GM13976 (cell line): Measurements from ENCODE around the gene RAD51B.
"Not testable (repeated sequence)": the region's sequence is repeated elsewhere in the genome, so short reads cannot be mapped to it uniquely, and the experiment has no call there.

Experiments
- DNase-seq: peaks from one replicate; pipeline ENCODE4 v3.0.0; 2012; ENCODE audit warnings: low spot score
- CTCF ChIP-seq: IDR thresholded peaks from 2 replicates; pipeline ENCODE4 v1.5.1; 2012; ENCODE audit warnings: borderline replicate concordance, mild to moderate bottlenecking; ENCODE audit not compliant: insufficient read depth; ENCODE audit errors: extremely low read depth, missing control alignments, control extremely low read depth
- in situ Hi-C: fragments of 300-500 bp; cut with MboI; formaldehyde crosslinking; loops from one replicate; pipeline ENCODE4 v1.12.0; 2022; ENCODE audit warnings: low sequenced_read_pairs, mixed read lengths, inconsistent platforms; ENCODE audit not compliant: unreplicated experiment

RAD51B gene

DNA sequence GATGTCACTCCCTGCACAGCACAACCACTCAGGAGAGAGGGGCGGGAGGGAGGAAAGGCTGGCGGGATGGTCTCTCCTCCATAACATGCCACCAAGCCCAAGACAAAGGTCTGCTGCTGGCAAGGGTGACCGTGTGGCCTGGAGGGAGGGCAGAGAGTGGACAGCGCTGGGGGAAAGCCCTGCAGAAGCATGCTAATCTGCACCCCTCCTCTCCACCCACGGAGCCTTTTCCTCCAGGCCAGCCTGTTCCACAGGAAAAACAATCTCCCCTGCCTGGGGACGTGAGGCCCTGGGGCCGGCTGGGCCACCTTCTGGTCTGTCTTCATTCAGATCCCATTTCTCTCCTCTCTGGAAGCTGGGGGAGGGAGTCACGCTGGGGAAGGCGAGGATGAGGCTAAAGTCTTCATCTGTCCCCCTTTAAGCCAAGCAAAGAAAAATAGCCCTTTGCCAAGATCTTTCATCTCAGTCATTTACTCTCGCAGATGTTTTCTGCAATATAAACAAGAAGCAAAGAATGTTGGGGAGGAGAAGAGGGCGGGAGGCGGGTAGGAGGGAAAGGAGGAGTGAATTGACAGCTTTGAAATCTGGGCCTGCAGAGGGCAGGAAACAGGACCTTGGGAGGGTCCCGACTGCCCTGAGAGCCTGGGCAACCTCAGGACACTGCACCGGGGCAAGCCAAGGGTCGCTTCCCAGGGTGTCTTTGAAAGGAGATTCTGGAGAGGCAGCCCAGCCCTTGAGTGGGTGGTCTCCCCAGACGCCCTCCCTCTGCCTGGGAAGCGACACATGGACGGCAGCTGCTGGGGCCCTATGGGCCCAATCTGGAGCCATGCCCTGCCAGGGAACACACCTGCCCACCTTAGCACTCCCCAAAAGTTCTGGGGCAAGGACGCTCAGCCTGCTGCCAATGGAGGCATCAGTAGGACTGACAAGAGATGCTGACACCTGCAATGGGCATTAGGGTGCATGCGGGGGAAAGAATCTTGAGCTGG lies 839.7 kb downstream of the RAD51B start:
- no peak for DNase-seq
- no peak for TF ChIP-seq CTCF
- in situ Hi-C loops: loop anchor here (25.0 kb wide), 1 partner anchor 397 kb away; no protein-coding TSS in a partner anchor

DNA sequence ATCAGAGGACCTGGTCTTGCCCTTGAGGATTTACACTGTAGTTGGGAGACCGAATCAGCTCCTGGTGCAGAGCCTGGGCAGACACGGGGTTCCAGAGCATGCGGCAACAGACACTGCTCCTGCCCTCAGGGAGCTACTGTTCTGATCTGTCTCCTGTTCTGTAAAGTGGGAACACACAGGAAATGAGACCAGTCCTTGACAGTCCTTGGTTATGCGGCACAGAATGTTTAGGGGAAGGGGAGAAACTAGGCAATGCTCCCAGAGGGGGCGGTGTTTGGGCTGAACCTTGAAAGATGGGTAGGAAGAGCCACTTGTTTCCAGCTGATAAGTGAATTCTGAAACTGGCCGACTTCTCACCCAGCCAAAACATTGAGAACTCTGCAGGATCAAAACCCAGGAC lies 840.9 kb downstream of the RAD51B start:
- DNase-seq: no peak
- in situ Hi-C loops: loop anchor here (25.0 kb wide), 1 partner anchor 398 kb away; no protein-coding TSS in a partner anchor
- TF ChIP-seq CTCF: no peak

DNA sequence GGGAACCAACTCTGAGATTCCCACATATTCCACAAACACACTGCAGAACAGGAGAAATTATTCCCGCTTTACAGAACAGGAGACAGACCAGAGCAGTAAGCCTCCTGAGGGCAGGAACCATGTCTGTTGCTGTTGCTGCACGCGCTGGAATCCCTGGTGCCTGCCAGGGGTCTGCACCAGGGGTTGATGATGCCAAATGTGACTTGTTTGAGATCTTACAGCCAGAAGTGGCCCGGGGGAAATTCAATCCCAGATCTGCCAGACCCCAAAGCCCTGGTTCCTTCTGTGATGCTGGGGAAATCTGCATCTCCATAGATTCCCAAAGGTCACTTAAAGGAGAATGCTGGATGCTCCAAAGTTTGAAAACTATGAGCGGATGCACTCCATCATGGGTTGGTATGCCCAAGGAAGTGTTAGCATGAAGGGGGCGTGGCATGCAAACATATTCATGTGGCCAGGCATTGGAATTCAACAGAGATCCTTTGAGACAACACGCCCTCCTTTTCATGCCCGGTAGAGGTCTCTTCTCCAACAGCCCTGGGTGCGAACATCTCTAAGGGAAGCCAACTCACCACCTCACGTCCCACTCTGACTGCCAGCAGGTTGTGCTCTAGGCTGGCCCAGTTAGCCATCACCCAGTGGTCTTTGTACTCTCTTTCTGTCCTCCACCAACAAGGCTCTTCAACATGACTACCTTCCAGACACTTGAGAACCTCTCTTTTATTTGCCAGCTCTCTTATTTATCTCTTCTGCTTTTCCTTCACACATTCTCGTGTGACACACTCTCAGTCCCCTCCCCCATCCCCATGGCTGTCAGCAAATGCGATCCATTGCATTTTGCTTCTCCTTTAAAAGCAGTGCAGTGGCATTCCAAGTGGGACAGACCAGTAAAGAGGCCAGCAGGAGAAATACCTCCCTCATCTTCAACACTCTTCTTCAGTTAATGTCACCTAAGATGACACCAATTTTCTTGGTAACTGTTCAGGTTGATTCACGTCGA lies 841.9 kb downstream of the RAD51B start:
- no peak for TF ChIP-seq CTCF
- in situ Hi-C loops: loop anchor here (25.0 kb wide), 1 partner anchor 399 kb away; no protein-coding TSS in a partner anchor
- DNase-seq: no peak

- no peak for DNase-seq
- in situ Hi-C loops: loop anchor here (25.0 kb wide), 1 partner anchor 400 kb away; no protein-coding TSS in a partner anchor
- no peak for TF ChIP-seq CTCF
Measured at GRCh38 chr14:68662392-68662791, 842.8 kb downstream of the RAD51B start.

DNA sequence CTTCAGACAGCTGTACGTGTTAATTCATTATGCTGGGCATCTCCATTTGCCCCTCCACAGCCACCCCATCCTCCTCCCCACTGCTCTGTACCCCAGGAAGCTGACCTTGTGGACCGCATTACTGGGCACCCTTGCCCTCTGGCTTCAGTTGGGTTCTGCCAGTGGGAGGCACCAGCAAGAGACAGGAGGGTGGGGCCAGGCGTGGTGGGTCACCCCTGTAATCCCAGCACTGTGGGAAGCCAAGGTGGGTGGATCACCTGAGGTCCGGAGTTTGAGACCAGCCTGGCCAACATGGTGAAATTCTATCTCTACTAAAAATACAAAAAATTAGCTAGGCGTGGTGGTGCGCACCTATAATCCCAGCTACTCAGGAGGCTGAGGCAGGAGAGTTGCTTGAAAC lies 843.2 kb downstream of the RAD51B start:
- in situ Hi-C loops: loop anchor here (25.0 kb wide), 1 partner anchor 401 kb away; no protein-coding TSS in a partner anchor
- not testable (repeated sequence) for DNase-seq

DNA sequence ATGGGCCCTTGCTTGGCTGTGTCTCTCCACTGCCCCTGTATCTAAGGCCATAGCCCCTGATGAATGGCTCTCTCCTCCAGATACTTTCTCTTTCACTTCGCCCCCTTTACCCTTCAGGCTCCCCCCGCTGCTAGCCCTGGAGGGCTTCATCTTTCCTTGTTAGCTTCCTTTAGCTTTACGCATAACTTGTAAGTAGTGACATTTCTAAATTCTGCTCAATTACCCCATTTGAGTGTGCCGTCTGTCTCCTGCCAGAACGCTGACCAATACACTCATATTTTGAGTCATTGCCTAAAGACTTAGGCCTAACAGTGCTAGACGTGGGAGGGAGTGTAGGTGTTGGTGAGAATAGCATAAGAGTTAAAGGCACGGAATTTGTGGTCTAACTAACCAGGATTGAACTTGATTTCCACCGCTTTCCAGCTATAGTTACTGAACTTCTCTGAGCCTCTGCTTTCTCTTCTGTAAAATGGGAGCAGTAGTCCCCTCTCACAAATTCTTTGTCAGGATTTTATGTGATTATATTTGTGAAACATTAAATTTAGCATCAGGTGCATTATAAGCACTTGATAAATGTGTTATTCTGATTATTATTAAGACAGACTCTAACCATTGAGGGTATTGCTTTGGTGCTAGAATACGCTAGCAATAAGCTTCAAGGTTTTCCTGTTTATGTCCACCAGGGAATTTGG lies 844.0 kb downstream of the RAD51B start:
- no peak for TF ChIP-seq CTCF
- in situ Hi-C loops: loop anchor here (25.0 kb wide), 1 partner anchor 401 kb away; no protein-coding TSS in a partner anchor
- peak; percentile 69 for DNase-seq
